Measurements from ENCODE around the gene SH3D19.

DNA sequence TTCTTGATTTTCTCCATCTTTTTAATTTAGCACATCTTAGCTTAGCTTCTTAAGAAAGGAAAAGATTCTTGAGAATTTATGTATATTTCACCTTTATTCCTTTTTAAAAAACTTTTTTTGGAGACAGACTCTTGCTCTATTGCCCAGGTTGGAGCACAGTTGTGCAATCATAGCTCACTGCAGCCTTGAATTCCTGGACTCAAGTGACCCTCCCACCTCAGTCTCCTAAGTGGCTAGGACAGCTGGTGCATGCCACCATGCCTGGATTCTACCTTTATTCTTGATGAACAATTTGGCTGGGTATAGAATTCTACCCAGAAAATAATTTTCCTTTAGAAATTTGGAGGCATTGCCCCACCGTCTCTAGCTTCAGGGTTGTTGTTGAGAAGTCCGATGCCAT is 19.5 kb upstream of the SH3D19 start:
- TF ChIP-seq, protein P1, sequence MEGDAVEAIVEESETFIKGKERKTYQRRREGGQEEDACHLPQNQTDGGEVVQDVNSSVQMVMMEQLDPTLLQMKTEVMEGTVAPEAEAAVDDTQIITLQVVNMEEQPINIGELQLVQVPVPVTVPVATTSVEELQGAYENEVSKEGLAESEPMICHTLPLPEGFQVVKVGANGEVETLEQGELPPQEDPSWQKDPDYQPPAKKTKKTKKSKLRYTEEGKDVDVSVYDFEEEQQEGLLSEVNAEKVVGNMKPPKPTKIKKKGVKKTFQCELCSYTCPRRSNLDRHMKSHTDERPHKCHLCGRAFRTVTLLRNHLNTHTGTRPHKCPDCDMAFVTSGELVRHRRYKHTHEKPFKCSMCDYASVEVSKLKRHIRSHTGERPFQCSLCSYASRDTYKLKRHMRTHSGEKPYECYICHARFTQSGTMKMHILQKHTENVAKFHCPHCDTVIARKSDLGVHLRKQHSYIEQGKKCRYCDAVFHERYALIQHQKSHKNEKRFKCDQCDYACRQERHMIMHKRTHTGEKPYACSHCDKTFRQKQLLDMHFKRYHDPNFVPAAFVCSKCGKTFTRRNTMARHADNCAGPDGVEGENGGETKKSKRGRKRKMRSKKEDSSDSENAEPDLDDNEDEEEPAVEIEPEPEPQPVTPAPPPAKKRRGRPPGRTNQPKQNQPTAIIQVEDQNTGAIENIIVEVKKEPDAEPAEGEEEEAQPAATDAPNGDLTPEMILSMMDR (conservative IDR thresholded peaks at IDR 0.05) = no peak
- no peak for TF ChIP-seq EZH2 (IDR thresholded peaks at IDR 0.05; ENCODE audit: low read depth)

Measured in PC-9 (cell line).